GM12878 (cell line): Measurements from ENCODE around the gene CTSW. TPM values are rescaled to one million over a fixed set of nuclear protein-coding genes. Genes with fewer than 3 reads are reported as not detected.

Source experiments
- MEF2B ChIP-seq: fragments of 450-650 bp; IDR thresholded peaks from 2 replicates; pipeline ENCODE4 v1.6.1; 2018; ENCODE audit warnings: mild to moderate bottlenecking, moderate library complexity; ENCODE audit not compliant: partially characterized antibody, poor library complexity, severe bottlenecking
- STAT3 ChIP-seq: IDR thresholded peaks from 2 replicates; pipeline ENCODE4 v1.6.1; 2011; ENCODE audit warnings: low read depth, low read length, improper control_type of control experiment
- ZNF687 ChIP-seq: fragments of 450-650 bp; IDR thresholded peaks from 2 replicates; pipeline ENCODE4 v1.6.1; 2017; ENCODE audit warnings: mild to moderate bottlenecking, moderate library complexity
- ZSCAN29 ChIP-seq: fragments of 450-650 bp; IDR thresholded peaks from 2 replicates; pipeline ENCODE4 v1.6.1; 2017; ENCODE audit warnings: mild to moderate bottlenecking, moderate library complexity
- polyA plus RNA-seq, 11 experiments: library from polyadenylated mRNA; depleted of rRNA in 4 of 11; unstranded in 6 of 11; stranded (reverse) in 5 of 11; fragments of >200 nt; fragmentation: Nextera tagmentation in 4 of 11; fragmentation: Illumina TruSeq in 1 of 11; extraction: Ambion mirVana in 4 of 11; extraction: Trizol in 1 of 11; gene quantifications; 1 replicate in 1 of 11; 2 replicates in 10 of 11; pipeline versions ENCODE4 v1.2.1 to v1.2.3, GENCODE V29; 2011 to 2016; ENCODE audit warnings: inconsistent platforms in 2 of 11, missing spikeins in 2 of 11, low read depth in 1 of 11
- total RNA-seq, 4 experiments: library from RNA; depleted of rRNA in 3 of 4; stranded (reverse); fragments of >200 nt in 3 of 4; fragmentation: Illumina TruSeq in 1 of 4; extraction: Trizol in 1 of 4; gene quantifications; 2 replicates each; pipeline versions ENCODE4 v1.2.1 to v1.2.3, GENCODE V29; 2013 to 2021
- TF ChIP-seq, protein P1 (sequence below): IDR thresholded peaks from 2 replicates; pipeline ENCODE4 v1.6.1; 2012; ENCODE audit warnings: mild to moderate bottlenecking, low read depth, low read length
- TF ChIP-seq, protein P2 (sequence below): IDR thresholded peaks from 2 replicates; pipeline ENCODE4 v1.6.1; 2012; ENCODE audit warnings: improper control_type of control experiment, low read depth, low read length; ENCODE audit not compliant: insufficient replicate concordance

The CTSW gene
- total and polyA plus RNA-seq, 10 of the 15 experiments (the other 5 are each of a cell fraction or from before 2014, with no cell fraction given): 0.53 to 12.0 (median 1.7) TPM

- TF ChIP-seq ZNF687: 0 out of 2 replicates have a peak, but pooled peaks have one; percentile 21
- no peak for TF ChIP-seq STAT3
- TF ChIP-seq, protein P1, sequence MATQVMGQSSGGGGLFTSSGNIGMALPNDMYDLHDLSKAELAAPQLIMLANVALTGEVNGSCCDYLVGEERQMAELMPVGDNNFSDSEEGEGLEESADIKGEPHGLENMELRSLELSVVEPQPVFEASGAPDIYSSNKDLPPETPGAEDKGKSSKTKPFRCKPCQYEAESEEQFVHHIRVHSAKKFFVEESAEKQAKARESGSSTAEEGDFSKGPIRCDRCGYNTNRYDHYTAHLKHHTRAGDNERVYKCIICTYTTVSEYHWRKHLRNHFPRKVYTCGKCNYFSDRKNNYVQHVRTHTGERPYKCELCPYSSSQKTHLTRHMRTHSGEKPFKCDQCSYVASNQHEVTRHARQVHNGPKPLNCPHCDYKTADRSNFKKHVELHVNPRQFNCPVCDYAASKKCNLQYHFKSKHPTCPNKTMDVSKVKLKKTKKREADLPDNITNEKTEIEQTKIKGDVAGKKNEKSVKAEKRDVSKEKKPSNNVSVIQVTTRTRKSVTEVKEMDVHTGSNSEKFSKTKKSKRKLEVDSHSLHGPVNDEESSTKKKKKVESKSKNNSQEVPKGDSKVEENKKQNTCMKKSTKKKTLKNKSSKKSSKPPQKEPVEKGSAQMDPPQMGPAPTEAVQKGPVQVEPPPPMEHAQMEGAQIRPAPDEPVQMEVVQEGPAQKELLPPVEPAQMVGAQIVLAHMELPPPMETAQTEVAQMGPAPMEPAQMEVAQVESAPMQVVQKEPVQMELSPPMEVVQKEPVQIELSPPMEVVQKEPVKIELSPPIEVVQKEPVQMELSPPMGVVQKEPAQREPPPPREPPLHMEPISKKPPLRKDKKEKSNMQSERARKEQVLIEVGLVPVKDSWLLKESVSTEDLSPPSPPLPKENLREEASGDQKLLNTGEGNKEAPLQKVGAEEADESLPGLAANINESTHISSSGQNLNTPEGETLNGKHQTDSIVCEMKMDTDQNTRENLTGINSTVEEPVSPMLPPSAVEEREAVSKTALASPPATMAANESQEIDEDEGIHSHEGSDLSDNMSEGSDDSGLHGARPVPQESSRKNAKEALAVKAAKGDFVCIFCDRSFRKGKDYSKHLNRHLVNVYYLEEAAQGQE: peak; percentile 12; the same call in 1 of the 2 replicates
- TF ChIP-seq, protein P2, sequence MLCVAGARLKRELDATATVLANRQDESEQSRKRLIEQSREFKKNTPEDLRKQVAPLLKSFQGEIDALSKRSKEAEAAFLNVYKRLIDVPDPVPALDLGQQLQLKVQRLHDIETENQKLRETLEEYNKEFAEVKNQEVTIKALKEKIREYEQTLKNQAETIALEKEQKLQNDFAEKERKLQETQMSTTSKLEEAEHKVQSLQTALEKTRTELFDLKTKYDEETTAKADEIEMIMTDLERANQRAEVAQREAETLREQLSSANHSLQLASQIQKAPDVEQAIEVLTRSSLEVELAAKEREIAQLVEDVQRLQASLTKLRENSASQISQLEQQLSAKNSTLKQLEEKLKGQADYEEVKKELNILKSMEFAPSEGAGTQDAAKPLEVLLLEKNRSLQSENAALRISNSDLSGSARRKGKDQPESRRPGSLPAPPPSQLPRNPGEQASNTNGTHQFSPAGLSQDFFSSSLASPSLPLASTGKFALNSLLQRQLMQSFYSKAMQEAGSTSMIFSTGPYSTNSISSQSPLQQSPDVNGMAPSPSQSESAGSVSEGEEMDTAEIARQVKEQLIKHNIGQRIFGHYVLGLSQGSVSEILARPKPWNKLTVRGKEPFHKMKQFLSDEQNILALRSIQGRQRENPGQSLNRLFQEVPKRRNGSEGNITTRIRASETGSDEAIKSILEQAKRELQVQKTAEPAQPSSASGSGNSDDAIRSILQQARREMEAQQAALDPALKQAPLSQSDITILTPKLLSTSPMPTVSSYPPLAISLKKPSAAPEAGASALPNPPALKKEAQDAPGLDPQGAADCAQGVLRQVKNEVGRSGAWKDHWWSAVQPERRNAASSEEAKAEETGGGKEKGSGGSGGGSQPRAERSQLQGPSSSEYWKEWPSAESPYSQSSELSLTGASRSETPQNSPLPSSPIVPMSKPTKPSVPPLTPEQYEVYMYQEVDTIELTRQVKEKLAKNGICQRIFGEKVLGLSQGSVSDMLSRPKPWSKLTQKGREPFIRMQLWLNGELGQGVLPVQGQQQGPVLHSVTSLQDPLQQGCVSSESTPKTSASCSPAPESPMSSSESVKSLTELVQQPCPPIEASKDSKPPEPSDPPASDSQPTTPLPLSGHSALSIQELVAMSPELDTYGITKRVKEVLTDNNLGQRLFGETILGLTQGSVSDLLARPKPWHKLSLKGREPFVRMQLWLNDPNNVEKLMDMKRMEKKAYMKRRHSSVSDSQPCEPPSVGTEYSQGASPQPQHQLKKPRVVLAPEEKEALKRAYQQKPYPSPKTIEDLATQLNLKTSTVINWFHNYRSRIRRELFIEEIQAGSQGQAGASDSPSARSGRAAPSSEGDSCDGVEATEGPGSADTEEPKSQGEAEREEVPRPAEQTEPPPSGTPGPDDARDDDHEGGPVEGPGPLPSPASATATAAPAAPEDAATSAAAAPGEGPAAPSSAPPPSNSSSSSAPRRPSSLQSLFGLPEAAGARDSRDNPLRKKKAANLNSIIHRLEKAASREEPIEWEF: peak; percentile 26
- peak; percentile 87 for TF ChIP-seq MEF2B
- no peak for TF ChIP-seq ZSCAN29
Observed at GRCh38 chr11:65911682-65912568, 32.3 kb downstream of the CTSW start (continued).
